ENCODE results near the gene TBXA2R.

- no peak for TF ChIP-seq CTCF (conservative IDR thresholded peaks at IDR 0.05; ENCODE audit: low read depth in 2 of 2)
- no peak for TF ChIP-seq REST (IDR thresholded peaks at IDR 0.05; ENCODE audit: unreplicated experiment)
- TF ChIP-seq EZH2 (IDR thresholded peaks at IDR 0.05; ENCODE audit: low read depth, unreplicated experiment) = no peak
- TF ChIP-seq POLR2AphosphoS5 (IDR thresholded peaks at IDR 0.05; ENCODE audit: low read depth) = no peak
- TF ChIP-seq EZH2phosphoT487 (IDR thresholded peaks at IDR 0.05; ENCODE audit: unreplicated experiment) = no peak
- no peak for TF ChIP-seq ZNF462 (CRISPR knock-in tag; IDR thresholded peaks at IDR 0.05)
- no peak for TF ChIP-seq ZNF114 (CRISPR knock-in tag; IDR thresholded peaks at IDR 0.05)
- TF ChIP-seq NANOG (IDR thresholded peaks at IDR 0.05; ENCODE audit: borderline replicate concordance) = no peak
- no peak for TF ChIP-seq CREB1 (CRISPR knock-in tag; IDR thresholded peaks at IDR 0.05; ENCODE audit: low read depth)
- no peak for TF ChIP-seq ETS1 (IDR thresholded peaks at IDR 0.05)
These were observed 30.3 kb upstream of the TBXA2R start for GRCh38 chr19:3636962-3637361.

Measured in GM23338 (cell line).